Right lobe of liver (tissue), 4 donors: ENCODE results near the gene PCCA.

Experiments used
- CTCF ChIP-seq, 4 donors: fragments of 200-600 bp in 3 of 4; fragments of 450-650 bp in 1 of 4; IDR thresholded peaks; one replicate each; pipeline versions ENCODE4 v1.5.1 to v1.8.0; 2016 to 2022; ENCODE audit warnings: antibody characterized with exemption in 4 of 4, mild to moderate bottlenecking in 2 of 4
- POLR2A ChIP-seq: fragments of 450-650 bp; IDR thresholded peaks from one replicate; pipeline ENCODE4 v1.6.1; 2017; ENCODE audit warnings: antibody characterized with exemption, mild to moderate bottlenecking
- donor health status: DM: no; HTN: no; CAD: no.
- donor health status: DM: no; HTN: no; CAD: no.
- donor health status: DM: no; HTN: yes; CAD: no.

- TF ChIP-seq CTCF (IDR thresholded peaks at IDR 0.05) (no peak), POLR2A (no peak)
These were observed 59.5 kb downstream of the PCCA start for GRCh38 chr13:100148422-100148821.
